ENCODE data around the gene SATB2.

GRCh38 chr2:199342334-199342733, 115.4 kb downstream of the SATB2 start:
- TF ChIP-seq CTCF (IDR thresholded peaks at IDR 0.05 in 8 of 11, conservative IDR thresholded peaks at IDR 0.05 in 3 of 11): no peak
- TF ChIP-seq POLR2AphosphoS5 (IDR thresholded peaks at IDR 0.05): no peak
- no peak for TF ChIP-seq POLR2A (IDR thresholded peaks at IDR 0.05)

All from spleen (tissue), 7 donors.